PC-9 (cell line): ENCODE data around the gene AGAP1. TPM values are rescaled to one million over a fixed set of nuclear protein-coding genes. Genes with fewer than 3 reads are reported as not detected.

Experiments
- BruUV-seq: library from RNA; stranded (reverse); fragments of 400-500 nt; replicated peaks from 2 replicates; lab custom pipeline; 2021; lab: Mats Ljungman, UMichigan
- CTCF ChIA-PET: fragments of 300-600 bp; sonication (Branson Sonifier 250); formaldehyde crosslinking; loops from one replicate; lab custom pipeline; 2022; ENCODE audit warnings: antibody characterized with exemption; lab: Charles Lee
- POLR2A ChIA-PET: fragments of 300-600 bp; sonication (Branson Sonifier 250); formaldehyde crosslinking; loops from one replicate; lab custom pipeline; 2022; ENCODE audit warnings: antibody characterized with exemption; ENCODE audit not compliant: unreplicated experiment; lab: Charles Lee
- DNase-seq, 2 experiments: peaks; one replicate each; pipeline versions ENCODE4 v3.0.0 to v3.0.0-alpha.2; 2015 to 2022; ENCODE audit warnings: mixed read lengths in 1 of 2
- H2AFZ ChIP-seq: fragments of 200-600 bp; sonication (generic); 2 replicates; pipeline ENCODE4 v1.8.1; 2017; ENCODE audit warnings: antibody characterized with exemption
- H3F3A ChIP-seq: fragments of 200-600 bp; sonication (generic); 2 replicates; pipeline ENCODE4 v1.8.1; 2017; ENCODE audit warnings: antibody characterized with exemption, mild to moderate bottlenecking, low read depth; ENCODE audit not compliant: insufficient read depth
- H3K27ac ChIP-seq: fragments of 200-600 bp; sonication (generic); 2 replicates; pipeline ENCODE4 v1.6.1; 2016; ENCODE audit warnings: mixed run types
- H3K27me3 ChIP-seq: fragments of 200-600 bp; sonication (generic); 2 replicates; pipeline ENCODE4 v1.6.1; 2016; ENCODE audit warnings: low read depth, mixed run types; ENCODE audit not compliant: insufficient read depth
- H3K36me3 ChIP-seq: fragments of 200-600 bp; sonication (generic); 2 replicates; pipeline ENCODE4 v1.6.1; 2016; ENCODE audit warnings: low read depth, mixed run types
- H3K4me1 ChIP-seq: fragments of 200-600 bp; sonication (generic); replicated peaks from 2 replicates; pipeline ENCODE4 v1.6.1; 2016; ENCODE audit warnings: mixed run types; ENCODE audit not compliant: insufficient read depth
- H3K4me2 ChIP-seq: fragments of 200-600 bp; sonication (generic); 2 replicates; pipeline ENCODE4 v1.6.1; 2017; ENCODE audit warnings: mixed run types
- H3K4me3 ChIP-seq: fragments of 200-600 bp; sonication (generic); 2 replicates; pipeline ENCODE4 v1.6.1; 2016; ENCODE audit warnings: mixed run types
- H3K79me2 ChIP-seq: fragments of 200-600 bp; sonication (generic); 2 replicates; pipeline ENCODE4 v1.6.1; 2017; ENCODE audit warnings: low read depth, mixed run types
- H3K9me2 ChIP-seq: fragments of 200-600 bp; sonication (generic); 2 replicates; pipeline ENCODE4 v1.8.1; 2017; ENCODE audit warnings: mild to moderate bottlenecking; ENCODE audit not compliant: insufficient read depth
- H3K9me3 ChIP-seq: fragments of 200-600 bp; sonication (generic); 2 replicates; pipeline ENCODE4 v1.8.1; 2016; ENCODE audit warnings: low read depth; ENCODE audit not compliant: insufficient read depth
- H4K20me1 ChIP-seq: fragments of 200-600 bp; sonication (generic); 2 replicates; pipeline ENCODE4 v1.8.1; 2017; ENCODE audit not compliant: insufficient read depth
- EZH2 ChIP-seq: fragments of 200-600 bp; sonication (generic); IDR thresholded peaks from 2 replicates; pipeline ENCODE4 v1.8.0; 2017; ENCODE audit warnings: antibody characterized with exemption, low read depth
- intact Hi-C: fragments of 100-400 bp; cut with micrococcal nuclease; formaldehyde crosslinking; loops from one replicate; pipeline ENCODE4 v1.10.0; 2022; ENCODE audit not compliant: unreplicated experiment
- total RNA-seq: library from RNA; stranded (reverse); gene quantifications from 2 replicates; pipeline ENCODE4 v1.2.3, GENCODE V29; 2021
- TF ChIP-seq, protein P1 (sequence below): fragments of 200-600 bp; sonication (generic); conservative IDR thresholded peaks from 2 replicates; pipeline ENCODE4 v1.6.1; 2017; ENCODE audit warnings: mixed run types, antibody characterized with exemption, mild to moderate bottlenecking, moderate library complexity

Gene AGAP1
- total RNA-seq, 1 experiment from 2014 or later = 91.4 TPM

DNA sequence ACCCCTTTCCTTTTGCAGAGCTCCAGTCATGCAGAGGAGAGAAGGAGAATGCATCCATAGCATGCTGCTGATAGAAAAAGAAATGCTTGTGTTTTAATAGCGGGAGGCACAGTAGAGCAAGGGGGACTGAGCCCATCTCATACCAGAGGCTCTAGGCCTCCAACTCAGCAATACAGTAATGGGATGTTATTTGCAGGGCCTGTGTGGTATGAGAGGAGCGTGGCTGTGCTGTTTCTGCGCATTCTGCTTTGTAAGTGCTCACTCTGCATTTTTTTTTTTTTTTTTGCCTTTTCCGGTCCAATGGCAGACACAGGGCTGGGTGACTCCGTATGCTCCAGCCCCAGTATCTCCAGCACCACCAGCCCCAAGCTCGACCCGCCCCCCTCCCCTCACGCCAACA is 474.3 kb downstream of the AGAP1 start:
- intact Hi-C loops = no loop called here
- Histone ChIP-seq H3K4me2 (no peak overlapping the region), H3K4me3 (no peak overlapping the region), H3F3A (no peaks in the 10 kb centered on the region), H3K4me1 (no peaks in the 10 kb centered on the region), H3K9me3 (no peaks in the 10 kb centered on the region), H3K27ac (no peak overlapping the region), H2AFZ (no peak overlapping the region), H4K20me1 (no peaks in the 10 kb centered on the region; the same call in 1 of the 2 replicates), H3K36me3 (peaks cover 7% of the 10 kb centered on the region; the same call in 1 of the 2 replicates), H3K79me2 (no peaks in the 10 kb centered on the region), H3K27me3 (no peaks in the 10 kb centered on the region), H3K9me2 (no peaks in the 10 kb centered on the region)
- CTCF ChIA-PET = no interaction called here
- POLR2A ChIA-PET = no interaction called here
- DNase-seq = no peak
- TF ChIP-seq, protein P1, sequence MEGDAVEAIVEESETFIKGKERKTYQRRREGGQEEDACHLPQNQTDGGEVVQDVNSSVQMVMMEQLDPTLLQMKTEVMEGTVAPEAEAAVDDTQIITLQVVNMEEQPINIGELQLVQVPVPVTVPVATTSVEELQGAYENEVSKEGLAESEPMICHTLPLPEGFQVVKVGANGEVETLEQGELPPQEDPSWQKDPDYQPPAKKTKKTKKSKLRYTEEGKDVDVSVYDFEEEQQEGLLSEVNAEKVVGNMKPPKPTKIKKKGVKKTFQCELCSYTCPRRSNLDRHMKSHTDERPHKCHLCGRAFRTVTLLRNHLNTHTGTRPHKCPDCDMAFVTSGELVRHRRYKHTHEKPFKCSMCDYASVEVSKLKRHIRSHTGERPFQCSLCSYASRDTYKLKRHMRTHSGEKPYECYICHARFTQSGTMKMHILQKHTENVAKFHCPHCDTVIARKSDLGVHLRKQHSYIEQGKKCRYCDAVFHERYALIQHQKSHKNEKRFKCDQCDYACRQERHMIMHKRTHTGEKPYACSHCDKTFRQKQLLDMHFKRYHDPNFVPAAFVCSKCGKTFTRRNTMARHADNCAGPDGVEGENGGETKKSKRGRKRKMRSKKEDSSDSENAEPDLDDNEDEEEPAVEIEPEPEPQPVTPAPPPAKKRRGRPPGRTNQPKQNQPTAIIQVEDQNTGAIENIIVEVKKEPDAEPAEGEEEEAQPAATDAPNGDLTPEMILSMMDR = no peak
- no peak for TF ChIP-seq EZH2
- no TSS peak for BruUV-seq

DNA sequence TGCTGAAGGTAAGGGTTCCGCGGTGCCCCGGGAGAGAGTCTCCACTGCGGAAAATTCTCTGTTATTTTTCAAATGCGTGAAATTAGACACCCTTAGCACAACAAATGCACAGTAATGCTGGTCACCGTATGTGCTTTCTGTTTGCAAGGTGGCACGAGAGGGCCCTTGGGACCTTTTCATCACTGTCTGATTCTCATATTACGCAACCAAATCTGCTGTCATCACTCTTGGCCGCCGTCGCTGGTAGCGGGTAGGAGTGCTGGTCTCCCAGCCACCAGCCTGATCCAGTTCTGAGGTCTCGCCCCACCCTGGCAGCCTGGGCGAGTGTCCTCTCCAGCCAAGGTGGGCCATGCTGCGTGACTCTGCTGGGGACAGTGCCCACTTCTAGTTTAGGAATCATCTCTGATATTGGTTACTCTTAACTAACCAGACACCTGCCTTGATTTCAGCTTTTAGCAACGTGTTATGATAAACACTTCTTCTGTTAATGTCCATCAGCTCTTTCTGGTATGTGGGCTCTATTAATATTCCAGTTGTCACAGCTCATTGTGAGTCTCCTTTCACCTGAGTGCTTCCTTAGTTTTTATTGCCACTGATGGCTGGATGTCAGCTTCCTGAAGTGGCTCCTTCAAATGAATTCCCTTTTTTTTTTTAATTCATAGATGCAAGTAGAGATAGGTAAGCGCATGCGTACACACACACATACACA is 474.9 kb downstream of the AGAP1 start:
- no peak for TF ChIP-seq EZH2
- TF ChIP-seq, protein P1 = no peak
- H4K20me1 ChIP-seq = peaks cover under 1% of the 10 kb centered on the region; the same call in 1 of the 2 replicates
- H3K27me3 ChIP-seq = no peaks in the 10 kb centered on the region
- H3K36me3 ChIP-seq = peaks cover 7% of the 10 kb centered on the region; the same call in 1 of the 2 replicates
- DNase-seq = no peak
- no peak overlapping the region for H3K4me2 ChIP-seq
- no peaks in the 10 kb centered on the region for H3K9me2 ChIP-seq
- H2AFZ ChIP-seq = no peak overlapping the region
- H3K27ac ChIP-seq = no peak overlapping the region
- BruUV-seq = no TSS peak
- no peaks in the 10 kb centered on the region for H3K4me1 ChIP-seq
- no peaks in the 10 kb centered on the region for H3K9me3 ChIP-seq
- no peaks in the 10 kb centered on the region for H3F3A ChIP-seq
- intact Hi-C loops = no loop called here
- CTCF ChIA-PET = no interaction called here
- POLR2A ChIA-PET = interaction anchor here (0.5 kb wide), 1 partner anchor 172 kb away, joined by 8 read pairs; no protein-coding TSS in a partner anchor
- H3K4me3 ChIP-seq = no peak overlapping the region
- no peaks in the 10 kb centered on the region for H3K79me2 ChIP-seq

DNA sequence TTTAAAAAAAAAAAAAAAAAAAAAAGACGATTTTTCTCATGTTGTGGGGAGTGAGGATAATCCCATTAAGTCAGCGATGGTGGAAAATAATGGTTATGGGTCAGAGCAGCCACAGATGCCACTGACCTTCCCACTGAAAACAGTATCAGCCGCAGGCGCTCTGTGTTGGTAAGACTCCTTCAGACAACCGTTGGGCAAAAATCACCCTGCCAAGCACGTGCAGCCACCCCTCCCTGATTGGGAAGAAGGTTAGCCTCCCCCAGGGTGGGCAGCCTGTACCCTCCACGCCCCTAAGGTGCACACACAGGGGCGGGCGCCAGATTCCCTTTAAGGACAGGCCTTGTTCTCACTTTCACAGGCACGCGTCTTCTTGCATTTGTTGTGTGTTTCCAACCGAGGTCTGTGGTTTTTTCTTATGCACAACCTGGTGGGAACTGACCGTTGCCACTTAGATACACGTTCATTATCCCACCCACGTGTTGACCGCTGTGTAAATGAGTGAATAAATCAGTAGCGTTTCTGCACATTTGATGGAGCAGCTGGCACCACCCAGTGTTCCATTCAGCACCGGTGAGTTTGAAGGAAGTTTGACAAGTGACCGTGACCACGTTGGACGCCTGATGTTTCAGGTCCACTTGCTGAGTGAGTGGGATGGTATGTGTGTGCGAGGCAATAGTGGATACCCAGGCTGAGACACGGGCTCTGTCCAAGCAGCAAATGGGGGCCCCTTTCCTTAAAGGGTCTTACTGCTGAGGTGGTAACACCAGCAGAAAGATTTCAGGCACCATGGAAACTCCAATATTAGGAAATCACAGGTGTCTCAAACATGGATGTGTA is 476.6 kb downstream of the AGAP1 start:
- Histone ChIP-seq H3K36me3 (peaks cover 7% of the 10 kb centered on the region; the same call in 1 of the 2 replicates), H3F3A (no peaks in the 10 kb centered on the region), H2AFZ (no peak overlapping the region), H3K4me2 (no peak overlapping the region), H3K9me2 (no peaks in the 10 kb centered on the region), H3K4me3 (no peak overlapping the region), H3K27ac (no peak overlapping the region), H3K4me1 (no peaks in the 10 kb centered on the region), H3K79me2 (no peaks in the 10 kb centered on the region), H3K9me3 (no peaks in the 10 kb centered on the region), H4K20me1 (peaks cover 12% of the 10 kb centered on the region; the same call in 1 of the 2 replicates), H3K27me3 (no peaks in the 10 kb centered on the region)
- TF ChIP-seq EZH2 = no peak
- TF ChIP-seq, protein P1 = no peak
- intact Hi-C loops = no loop called here
- ChIA-PET CTCF (no interaction called here), POLR2A (interaction anchor here (0.6 kb wide), 1 partner anchor 654 kb away, joined by 3 read pairs; no protein-coding TSS in a partner anchor)
- DNase-seq = no peak
- BruUV-seq = no TSS peak
